NCI-H524 (cell line): Measurements from ENCODE around the gene FNDC11.
"Not testable (repeated sequence)": the region's sequence is repeated elsewhere in the genome, so short reads cannot be mapped to it uniquely, and the experiment has no call there.

Experiments
- DNase-seq, 2 experiments: peaks; one replicate each; lab custom pipeline; 2025; lab: John Stamatoyannopoulos, UW

The FNDC11 gene

GRCh38 chr20:63567386-63568169 lies 13.6 kb downstream of the FNDC11 start:
- DNase-seq, result no peak

- no peak for DNase-seq
Observed at GRCh38 chr20:63568170-63568981, 14.4 kb downstream of the FNDC11 start.

GRCh38 chr20:63568986-63569949 lies 15.3 kb downstream of the FNDC11 start:
- DNase-seq, result peak in 1 of 2 experiments; percentile 40

- no peak for DNase-seq
Observed at GRCh38 chr20:63570281-63571086, 16.5 kb downstream of the FNDC11 start.

- DNase-seq, result not testable (repeated sequence)
Observed at GRCh38 chr20:63571087-63571478, 17.1 kb downstream of the FNDC11 start.

GRCh38 chr20:63572071-63572787 lies 18.3 kb downstream of the FNDC11 start:
- DNase-seq, result no peak

GRCh38 chr20:63572788-63573646 lies 19.1 kb downstream of the FNDC11 start:
- DNase-seq, result no peak

GRCh38 chr20:63573647-63574131 lies 19.7 kb downstream of the FNDC11 start:
- no peak for DNase-seq

- no peak for DNase-seq
Observed at GRCh38 chr20:63574156-63574828, 20.3 kb downstream of the FNDC11 start, which contains the start of gene HELZ2. Gene HELZ2, minus strand, starts transcription at chr20:63574239. Its CDS starts 1,854 bp downstream, at chr20:63572385.

GRCh38 chr20:63574829-63575743 lies 21.1 kb downstream of the FNDC11 start:
- DNase-seq, result no peak

- no peak for DNase-seq
Observed at GRCh38 chr20:63576311-63576710, 22.4 kb downstream of the FNDC11 start.

- DNase-seq, result no peak
Observed at GRCh38 chr20:63577317-63577894, 23.4 kb downstream of the FNDC11 start.

- DNase-seq, result peak; percentile 25 to 36
Observed at GRCh38 chr20:63578224-63579016, 24.5 kb downstream of the FNDC11 start.

- no peak for DNase-seq
Observed at GRCh38 chr20:63579017-63579694, 25.2 kb downstream of the FNDC11 start.

- DNase-seq, result peak; percentile 23 to 63
Observed at GRCh38 chr20:63580796-63581461, 27.0 kb downstream of the FNDC11 start.
